Measurements from ENCODE around the gene TPRA1.
"Not testable (repeated sequence)": the region's sequence is repeated elsewhere in the genome, so short reads cannot be mapped to it uniquely, and the experiment has no call there.

DNA sequence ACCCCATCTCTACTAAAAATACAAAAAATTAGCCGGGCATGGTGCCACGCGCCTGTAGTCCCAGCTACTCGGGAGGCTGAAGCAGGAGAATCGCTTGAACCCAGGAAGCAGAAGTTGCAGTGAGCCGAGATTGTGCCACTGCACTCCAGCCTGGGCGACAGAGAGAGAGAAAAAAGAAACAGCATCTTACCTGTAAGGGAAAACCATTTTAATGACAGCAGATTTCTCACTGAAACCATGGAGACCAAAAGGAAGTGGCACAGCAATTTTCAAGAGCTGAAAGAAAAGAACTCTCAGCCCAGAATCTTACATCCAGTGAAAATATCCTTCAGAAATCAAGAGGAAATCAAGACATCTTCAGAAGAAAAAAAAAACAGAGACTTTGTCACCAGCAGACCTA lies 59.7 kb downstream of the TPRA1 start:
- TF ChIP-seq, protein P1, sequence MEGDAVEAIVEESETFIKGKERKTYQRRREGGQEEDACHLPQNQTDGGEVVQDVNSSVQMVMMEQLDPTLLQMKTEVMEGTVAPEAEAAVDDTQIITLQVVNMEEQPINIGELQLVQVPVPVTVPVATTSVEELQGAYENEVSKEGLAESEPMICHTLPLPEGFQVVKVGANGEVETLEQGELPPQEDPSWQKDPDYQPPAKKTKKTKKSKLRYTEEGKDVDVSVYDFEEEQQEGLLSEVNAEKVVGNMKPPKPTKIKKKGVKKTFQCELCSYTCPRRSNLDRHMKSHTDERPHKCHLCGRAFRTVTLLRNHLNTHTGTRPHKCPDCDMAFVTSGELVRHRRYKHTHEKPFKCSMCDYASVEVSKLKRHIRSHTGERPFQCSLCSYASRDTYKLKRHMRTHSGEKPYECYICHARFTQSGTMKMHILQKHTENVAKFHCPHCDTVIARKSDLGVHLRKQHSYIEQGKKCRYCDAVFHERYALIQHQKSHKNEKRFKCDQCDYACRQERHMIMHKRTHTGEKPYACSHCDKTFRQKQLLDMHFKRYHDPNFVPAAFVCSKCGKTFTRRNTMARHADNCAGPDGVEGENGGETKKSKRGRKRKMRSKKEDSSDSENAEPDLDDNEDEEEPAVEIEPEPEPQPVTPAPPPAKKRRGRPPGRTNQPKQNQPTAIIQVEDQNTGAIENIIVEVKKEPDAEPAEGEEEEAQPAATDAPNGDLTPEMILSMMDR (IDR thresholded peaks at IDR 0.05) = not testable (repeated sequence)
- TF ChIP-seq POLR2A (IDR thresholded peaks at IDR 0.05) = not testable (repeated sequence)

Data from testis (tissue), 2 donors.